GM18520 (cell line): ENCODE data around the gene ABLIM1.

Experiments used
- ATAC-seq: cut with Tn5 transposase; IDR thresholded peaks from one replicate; pipeline ENCODE4 v1.9.1; 2021; ENCODE audit not compliant: unreplicated experiment

The ABLIM1 gene

DNA sequence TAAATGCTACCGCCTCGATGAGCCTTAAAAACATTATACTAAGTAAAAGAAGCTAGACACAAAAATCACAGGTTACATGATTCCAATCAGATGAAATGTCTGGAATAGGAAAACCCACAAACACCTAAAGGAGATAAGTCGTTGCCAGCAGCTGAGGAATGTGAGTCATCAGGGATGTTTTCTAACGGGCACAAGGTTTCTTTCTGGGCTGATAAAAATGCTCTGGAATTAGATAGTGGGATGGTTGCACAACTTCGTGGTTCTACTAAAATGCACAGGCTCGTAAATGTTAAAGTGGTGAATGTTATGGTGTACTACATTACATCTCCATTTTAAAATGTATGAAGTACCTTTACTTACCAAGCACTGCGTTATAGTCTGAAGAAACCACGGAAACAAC is 9.7 kb downstream of the ABLIM1 start:
- no peak for ATAC-seq

GRCh38 chr10:114647545-114648138 is 10.4 kb downstream of the ABLIM1 start:
- no peak for ATAC-seq

DNA sequence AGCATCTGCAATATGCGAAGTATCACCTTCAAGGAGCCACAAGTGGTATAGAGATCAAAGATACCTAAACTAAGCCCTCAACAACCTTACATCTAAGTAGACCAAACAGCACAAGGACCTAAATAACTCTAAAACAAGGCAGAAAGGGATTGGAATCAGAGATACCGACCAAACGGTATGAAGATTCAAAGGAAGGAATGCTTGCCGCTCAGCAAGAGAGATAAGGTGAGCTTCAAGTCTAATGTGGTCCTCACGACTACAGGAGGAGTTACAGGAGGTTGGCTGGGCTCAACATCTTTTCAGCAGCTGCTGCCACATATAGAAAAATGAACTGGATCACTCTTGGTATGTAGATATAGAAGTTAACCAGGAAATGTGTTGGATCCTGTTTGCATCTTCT is 11.6 kb downstream of the ABLIM1 start:
- ATAC-seq, result no peak

DNA sequence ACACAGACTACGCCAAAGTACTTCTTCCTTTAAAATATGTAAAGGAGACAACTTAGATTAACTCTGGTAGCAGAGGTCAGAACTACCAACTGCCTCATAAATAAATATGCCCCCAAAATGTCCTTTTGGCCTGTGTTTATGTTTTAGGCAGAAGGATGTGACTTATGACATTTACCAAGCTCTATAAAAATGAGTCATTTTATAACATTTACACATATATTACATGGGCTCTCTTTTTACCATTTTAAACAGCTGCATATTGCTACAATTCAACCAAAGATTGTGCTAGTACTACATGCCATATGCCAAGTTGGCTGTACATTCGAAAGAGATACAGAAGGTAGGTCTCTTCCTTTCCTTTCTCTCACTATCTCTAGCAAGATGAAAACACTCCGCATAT is 12.4 kb downstream of the ABLIM1 start:
- no peak for ATAC-seq

DNA sequence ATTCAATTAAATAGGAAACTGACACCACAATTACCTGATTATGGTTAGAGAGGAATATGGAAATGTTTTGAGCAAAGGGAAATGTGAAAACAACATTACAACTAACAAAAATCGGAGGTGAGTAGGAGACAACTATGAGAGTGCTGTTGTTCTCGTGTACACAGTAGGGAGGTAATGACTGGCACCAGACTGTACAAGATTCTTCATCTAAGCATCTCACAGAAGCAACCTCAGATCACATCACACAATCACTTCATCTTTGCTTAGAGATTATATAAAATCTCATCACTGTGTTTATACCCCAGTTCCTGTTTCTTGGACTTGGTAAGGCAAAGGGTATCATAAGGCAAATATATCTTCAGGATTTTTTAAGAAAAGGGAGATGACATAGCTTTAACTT is 14.9 kb downstream of the ABLIM1 start:
- no peak for ATAC-seq

- no peak for ATAC-seq
Measured at GRCh38 chr10:114642729-114643128, 15.3 kb downstream of the ABLIM1 start.

DNA sequence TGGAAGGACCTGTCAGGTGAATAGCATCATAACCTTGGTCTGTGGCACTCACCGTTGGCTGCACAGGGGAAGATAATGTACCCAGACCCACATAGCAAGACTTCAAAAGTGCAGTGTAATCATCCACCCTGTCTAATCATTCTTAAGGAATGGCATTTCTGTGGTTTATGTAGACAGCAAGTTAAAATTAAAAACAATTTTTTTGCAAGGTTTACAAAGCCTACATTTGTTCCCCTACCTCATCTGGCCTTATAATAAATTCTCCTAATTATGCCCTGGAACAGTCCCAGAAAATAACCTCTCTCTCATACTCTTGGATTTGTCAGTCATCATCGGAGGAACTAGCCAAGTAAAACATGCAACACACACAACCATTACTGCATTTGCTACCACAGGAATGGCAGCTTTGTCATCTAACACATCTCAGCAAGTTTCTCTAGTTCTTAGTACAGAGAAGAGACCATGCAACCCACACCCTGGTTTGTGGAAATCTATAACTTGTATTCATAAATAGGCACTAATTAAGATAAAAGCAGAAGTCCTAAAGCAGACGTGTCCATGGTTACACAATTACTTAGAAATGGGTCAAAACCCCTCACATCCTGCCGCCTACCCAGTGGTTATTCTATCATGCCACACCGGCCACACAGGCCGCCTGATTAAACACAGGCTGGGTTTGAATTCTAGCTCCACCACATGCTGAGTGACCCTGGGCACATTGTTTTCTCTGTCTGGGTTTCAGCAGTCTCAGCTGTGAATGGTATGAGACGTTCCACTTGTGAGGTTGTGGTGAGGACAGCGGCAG is 19.1 kb downstream of the ABLIM1 start:
- ATAC-seq, result no peak

DNA sequence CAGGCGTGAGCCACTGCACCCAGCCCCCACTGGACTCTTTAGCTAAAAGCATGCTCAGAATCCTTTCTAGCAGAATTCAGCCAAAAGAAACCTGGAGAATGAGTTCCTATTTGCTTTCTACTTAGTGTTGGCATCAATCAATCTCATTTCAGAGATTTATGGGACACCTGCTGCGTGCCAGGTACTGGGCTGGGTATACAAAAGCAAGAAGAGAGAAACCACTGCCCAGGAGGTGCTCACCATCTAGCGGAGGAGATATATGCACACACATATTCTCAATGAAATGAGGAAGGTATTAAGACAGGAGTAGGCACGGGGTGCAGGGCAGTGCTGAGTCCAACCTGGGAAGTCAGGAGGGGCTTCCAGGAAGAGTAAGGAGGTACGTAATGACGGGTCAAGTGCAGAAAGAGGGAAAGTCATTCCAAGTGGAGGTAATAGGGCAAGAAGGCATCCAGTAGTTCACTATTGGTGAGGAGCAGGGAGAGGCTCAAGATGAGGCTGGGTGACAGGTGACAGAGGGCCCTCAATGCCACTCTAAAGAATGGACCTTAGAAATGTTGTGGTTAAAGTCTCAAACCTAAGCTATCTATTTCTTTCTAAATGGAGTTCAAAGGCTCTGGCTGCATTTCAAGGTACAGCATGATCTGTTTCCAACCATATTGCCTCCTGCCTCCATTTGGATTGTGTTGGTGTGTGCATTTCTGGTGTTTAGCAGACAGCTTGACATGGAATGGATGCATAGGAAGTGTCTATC is 22.1 kb downstream of the ABLIM1 start:
- no peak for ATAC-seq

GRCh38 chr10:114635101-114635500 is 23.0 kb downstream of the ABLIM1 start:
- ATAC-seq, result no peak

- no peak for ATAC-seq
Measured at GRCh38 chr10:114634609-114634979, 23.5 kb downstream of the ABLIM1 start.

GRCh38 chr10:114632869-114633715 is 25.0 kb downstream of the ABLIM1 start:
- ATAC-seq, result no peak

GRCh38 chr10:114631666-114632417 is 26.2 kb downstream of the ABLIM1 start:
- peak; percentile 44 for ATAC-seq

GRCh38 chr10:114631090-114631665 is 26.9 kb downstream of the ABLIM1 start:
- ATAC-seq, result no peak

GRCh38 chr10:114629824-114630730 is 28.0 kb downstream of the ABLIM1 start:
- no peak for ATAC-seq

DNA sequence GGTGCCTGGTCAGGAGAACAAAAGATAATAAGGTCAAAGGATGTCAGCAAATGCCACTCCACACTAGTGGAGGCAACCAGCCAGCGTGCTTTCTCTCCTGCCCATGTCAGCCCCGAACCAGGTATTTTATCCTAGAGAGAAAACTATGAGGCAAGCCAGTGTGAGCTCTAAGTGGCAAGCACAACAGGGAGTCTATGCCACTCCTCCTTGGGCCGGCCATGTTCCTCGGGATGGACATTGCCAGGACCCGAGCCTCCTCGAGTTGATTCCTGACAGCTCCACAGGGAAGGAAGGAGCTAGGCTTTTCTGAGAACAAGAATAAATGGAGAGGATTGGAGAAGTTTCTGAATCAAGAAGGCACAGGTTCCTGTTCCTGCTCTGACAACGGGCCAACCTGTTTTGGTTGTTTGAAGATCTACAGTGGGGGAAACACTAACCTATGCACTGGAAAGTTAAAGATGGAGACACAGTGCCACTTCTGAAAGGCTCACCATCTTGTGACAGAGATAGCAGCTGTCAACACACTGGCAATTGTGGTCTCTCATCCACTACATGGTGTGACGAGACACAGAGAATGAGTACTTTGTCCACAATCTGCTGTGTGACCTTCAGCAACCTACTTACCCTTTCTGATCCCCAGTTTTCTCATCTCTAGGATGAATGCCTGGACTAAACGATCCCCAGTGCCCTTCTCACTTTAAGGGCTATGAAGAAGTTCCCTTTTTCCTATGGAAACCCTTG is 28.8 kb downstream of the ABLIM1 start:
- no peak for ATAC-seq

DNA sequence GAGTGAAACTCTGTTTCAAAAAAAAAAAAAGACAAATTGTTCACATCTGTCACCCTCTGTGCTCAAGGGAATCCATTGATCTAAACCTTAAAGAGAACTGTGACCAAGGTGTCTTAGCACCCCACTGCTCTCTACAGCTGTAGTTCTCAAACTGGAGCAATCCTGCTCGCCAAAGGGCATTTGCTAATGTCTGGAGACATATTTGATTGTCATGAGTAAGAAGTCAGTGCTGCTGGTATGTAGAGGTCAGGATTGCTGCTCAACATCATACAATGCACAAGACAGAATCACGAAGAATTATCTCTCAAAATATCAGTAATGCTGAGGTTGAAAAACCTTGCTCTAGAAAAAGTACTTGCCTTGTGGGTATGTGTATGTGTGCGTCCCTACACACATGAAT is 30.0 kb downstream of the ABLIM1 start:
- ATAC-seq, result no peak

- ATAC-seq, result no peak
Measured at GRCh38 chr10:114626841-114627240, 31.2 kb downstream of the ABLIM1 start.
